NCI-H2081 (cell line): ENCODE measurements around the gene NHSL1.
"Not testable (repeated sequence)": the region's sequence is repeated elsewhere in the genome, so short reads cannot be mapped to it uniquely, and the experiment has no call there.

Experiments used
- DNase-seq, 2 experiments: peaks; one replicate each; lab custom pipeline; 2025; lab: John Stamatoyannopoulos, UW

NHSL1 gene

DNA sequence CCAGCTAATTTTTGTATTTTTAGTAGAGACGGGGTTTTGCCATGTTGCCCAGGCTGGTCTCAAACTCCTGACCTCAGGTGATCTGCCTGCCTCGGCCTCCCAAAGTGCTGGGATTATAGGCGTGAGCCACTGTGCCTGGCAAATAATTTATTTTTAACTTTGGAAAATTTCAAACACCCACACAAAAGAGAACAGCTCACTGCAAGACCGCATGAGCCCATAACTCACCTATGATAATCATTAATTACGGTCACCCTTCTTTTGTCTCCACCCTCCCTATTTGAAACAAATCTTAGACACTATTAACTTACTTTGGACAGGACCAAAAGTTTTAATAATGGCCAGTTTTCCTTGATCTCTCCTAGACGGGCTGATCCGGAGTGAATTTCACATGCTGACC, 74.0 kb downstream of the NHSL1 start:
- not testable (repeated sequence) for DNase-seq

GRCh38 chr6:138424004-138424904, 75.0 kb downstream of the NHSL1 start:
- no peak for DNase-seq

- no peak for DNase-seq
Measured at GRCh38 chr6:138422861-138423260, 76.4 kb downstream of the NHSL1 start.

DNA sequence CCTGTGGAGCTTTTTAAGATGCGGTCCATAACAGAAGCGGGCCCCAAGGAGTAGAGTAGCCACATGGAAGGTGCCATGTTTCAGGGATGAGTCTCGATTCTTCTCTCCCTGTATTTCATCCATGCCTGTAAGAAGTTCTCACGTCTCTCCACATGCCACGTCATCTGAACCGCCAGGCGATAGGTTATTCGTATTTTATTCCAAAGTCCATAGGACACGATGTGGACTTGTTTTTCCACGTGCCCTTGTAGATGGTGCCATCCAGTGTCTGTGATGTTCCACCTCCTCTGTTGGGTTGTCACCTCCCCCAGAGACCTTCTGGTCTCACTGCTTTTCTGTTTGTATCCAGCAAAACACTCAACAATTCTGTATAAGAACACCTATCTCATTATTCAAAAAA, 77.7 kb downstream of the NHSL1 start:
- DNase-seq: no peak

- DNase-seq: no peak
Measured at GRCh38 chr6:138421089-138421488, 78.2 kb downstream of the NHSL1 start.

DNA sequence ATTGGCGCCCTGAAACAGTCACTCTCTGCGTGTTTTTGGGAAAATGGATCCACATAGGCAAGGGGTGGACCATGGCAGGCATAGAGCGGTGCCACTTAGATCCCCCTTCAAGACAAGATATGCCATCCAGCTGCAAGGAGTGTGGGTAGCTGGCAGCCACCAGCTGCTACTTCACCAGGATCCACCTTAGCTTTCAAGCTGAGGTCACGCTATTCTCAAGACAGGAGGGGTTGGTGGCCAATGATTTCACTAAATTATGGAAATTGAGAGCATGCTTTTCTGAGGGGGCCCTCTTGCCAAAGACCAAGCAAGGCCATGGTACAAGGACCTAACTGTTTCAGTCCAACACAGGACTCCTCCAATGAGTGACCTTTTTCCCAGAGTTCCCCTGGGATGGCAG, 78.9 kb downstream of the NHSL1 start:
- no peak for DNase-seq

DNA sequence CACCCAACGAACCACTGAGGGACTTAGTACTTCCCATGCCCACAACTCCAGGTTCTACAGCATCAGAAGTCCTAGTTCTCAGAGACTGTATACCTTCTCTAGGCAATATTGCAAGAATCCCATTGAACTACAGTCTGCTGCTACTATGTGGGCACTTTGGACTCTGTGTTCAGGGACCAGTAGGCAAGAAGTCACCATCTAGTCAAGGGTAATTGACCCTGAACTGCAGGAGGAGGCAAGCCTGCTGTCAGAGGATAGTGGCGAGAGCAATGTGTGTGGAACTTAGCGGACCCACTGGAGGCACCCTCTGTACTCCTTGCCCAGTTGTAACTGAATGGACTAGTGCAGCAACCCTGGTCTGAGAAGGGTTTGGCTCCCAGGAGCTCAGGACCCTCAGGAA, 79.5 kb downstream of the NHSL1 start:
- no peak for DNase-seq

DNA sequence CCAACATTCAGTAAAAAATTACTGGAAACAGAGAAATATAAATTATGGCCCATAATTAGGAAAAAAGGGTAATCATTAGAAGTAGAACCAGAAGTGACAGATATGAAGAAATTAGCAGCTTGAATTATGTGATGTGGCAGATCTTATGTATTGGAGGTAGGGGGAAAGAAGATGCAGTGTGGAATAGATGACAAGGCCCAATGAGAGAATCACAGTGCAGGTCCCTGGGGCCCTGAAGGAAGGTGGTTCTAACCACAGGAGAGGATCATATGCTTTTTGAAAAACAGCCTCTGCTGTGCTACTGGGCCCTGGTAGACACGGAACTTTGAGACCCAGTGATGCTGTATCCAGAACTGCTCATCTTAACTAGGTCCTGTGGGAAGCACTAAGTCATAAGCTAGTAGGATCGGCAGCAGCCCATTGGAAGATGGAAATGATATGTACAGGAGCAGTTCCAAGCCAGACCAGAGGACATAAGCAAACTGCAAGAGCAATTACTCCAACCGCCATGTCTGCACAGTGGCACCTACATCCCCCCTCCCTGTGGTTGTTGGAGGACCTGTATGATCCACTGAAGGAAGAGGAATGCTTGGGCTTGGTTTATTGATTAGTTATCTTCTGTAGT, 81.1 kb downstream of the NHSL1 start:
- no peak for DNase-seq

DNA sequence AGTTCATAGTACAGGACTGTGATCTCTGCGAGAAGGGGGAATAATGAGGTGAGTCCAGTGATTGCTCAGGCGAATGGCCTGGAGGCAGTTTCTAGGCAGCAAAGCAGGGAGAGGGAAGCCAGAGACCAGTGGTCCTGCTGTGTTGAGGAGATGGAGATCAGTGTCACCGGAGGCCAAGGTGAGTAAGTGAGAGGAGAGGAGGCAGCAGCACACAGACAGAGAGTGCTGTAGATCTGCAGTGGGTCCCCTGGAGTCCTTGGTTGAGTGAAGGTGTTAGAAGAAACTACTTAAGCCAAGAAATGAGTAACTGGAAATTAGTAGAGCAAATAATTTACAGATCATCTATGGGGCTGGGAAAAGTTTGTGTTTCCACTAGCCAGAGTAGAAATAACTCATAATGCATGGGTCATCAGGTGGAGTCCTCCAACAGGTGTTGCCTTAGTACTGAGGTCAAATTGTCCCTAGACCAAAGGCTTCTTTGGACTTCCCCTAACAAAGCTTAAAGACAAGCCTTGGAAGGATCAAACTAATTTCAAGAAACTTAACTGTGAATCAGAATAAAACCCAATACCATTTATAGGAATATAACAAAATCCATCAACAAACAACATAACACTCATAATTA, 81.7 kb downstream of the NHSL1 start:
- DNase-seq: no peak

GRCh38 chr6:138416206-138416605, 83.1 kb downstream of the NHSL1 start:
- no peak for DNase-seq

DNA sequence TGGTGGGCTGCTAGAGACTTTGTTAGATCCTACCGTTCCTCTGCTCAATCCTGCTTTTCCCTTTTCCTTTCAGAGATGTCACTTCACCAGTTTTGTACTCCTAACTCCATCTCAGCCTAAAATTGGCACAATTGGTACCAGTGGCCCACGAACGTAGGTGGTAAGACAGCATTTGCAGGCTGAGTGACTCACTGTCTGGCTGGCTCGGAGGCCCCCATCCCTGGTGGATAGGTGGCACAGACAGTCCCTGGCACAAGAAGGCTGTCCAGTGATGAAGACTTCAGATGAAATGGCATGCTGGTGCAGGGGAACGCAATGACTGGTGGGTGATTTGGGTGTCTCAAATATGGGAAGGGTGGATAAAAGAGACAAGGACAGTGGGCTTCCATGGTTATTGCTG, 84.2 kb downstream of the NHSL1 start:
- DNase-seq: no peak

DNA sequence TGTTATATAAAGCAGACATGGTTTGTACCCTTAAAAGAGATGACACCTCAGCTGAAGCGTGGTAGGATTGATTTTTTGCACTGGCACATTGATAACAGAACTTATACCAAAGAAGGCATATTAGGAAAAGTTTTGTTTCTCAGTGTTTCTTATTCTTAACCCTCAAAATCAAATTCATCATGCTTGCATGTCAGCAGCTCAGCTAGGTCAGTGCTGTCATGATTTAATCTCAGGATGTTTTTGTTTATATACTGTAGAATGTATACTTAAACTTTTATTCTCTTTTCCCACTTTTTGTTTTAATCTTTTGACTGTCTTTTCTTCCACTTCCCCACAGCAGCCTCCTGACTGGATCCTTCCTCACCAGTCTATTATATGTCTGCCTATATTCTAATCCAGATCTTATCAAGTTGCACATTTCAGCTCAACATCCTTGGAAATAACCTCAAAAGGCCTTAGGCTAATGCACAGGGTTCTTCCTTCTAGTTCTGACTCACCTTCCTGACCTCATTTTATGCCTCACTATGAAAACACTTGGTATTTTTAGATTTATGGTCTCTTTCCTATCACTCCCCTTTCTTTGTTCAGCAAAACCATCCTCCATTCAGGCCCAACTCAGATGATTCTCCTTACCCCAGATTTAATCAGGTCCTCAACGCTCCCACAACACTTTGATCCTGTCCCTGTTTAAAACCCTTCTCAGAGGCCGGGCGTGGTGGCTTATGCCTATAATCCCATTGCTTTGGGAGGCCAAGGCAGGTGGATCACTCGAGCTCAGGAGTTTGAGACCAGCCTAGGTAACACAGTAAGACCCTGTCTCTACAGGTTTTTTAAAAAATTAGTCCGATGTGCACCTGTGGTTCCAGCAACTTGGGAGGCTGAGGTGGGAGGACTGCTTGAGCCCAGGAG, 88.1 kb downstream of the NHSL1 start:
- no peak for DNase-seq

DNA sequence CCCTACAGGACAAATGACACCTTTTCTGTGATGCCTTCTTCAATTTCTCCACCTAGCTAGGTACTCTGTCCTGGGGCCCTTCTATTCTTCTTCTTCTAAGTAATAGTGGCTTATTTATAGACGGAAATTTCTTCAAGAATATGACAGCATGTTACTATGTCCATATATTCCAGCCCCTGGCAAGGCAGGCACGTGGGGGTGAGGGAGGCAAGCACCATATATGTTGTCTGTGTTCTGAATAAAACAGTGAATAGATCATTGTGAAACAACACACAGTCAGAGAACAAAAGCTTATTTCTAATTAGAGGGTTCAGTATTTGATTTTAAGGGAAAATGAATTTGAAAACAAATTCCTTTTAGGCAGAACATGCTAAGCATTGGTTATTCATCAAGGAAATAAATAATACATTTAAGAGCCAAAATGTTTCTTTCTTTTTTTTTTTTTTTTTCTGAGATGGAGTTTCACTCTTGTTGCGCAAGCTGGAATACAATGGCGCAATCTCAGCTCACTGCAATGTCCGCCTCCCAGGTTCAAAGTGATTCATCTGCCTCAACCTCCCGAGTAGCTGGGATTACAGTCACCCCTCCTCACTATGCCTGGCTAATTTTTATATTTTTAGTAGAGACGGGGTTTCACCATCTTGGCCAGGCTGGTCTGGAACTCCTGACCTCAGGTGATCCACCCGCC, 89.1 kb downstream of the NHSL1 start:
- no peak for DNase-seq

DNA sequence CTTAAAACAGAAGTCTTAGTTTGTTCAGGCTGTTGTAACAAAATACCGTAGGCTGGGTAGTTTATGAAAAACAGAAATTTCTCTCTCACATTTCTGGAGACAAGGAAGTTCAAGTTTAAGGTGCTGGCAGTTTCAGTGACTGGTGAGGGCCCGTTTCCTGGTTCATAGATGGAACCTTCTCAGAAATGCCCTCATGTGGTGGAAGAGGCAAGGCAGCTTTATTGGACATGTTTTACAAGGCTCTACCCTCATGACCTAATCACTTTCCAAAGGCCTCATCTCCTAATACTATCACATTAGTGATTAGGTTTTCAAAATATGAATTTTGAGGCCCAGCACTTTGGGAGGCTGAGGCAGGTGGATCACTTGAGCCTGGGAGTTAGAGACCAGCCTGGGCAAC, 92.9 kb downstream of the NHSL1 start:
- no peak for DNase-seq

GRCh38 chr6:138405816-138406413, 93.4 kb downstream of the NHSL1 start:
- no peak for DNase-seq

GRCh38 chr6:138404666-138405337, 94.5 kb downstream of the NHSL1 start:
- DNase-seq: no peak

DNA sequence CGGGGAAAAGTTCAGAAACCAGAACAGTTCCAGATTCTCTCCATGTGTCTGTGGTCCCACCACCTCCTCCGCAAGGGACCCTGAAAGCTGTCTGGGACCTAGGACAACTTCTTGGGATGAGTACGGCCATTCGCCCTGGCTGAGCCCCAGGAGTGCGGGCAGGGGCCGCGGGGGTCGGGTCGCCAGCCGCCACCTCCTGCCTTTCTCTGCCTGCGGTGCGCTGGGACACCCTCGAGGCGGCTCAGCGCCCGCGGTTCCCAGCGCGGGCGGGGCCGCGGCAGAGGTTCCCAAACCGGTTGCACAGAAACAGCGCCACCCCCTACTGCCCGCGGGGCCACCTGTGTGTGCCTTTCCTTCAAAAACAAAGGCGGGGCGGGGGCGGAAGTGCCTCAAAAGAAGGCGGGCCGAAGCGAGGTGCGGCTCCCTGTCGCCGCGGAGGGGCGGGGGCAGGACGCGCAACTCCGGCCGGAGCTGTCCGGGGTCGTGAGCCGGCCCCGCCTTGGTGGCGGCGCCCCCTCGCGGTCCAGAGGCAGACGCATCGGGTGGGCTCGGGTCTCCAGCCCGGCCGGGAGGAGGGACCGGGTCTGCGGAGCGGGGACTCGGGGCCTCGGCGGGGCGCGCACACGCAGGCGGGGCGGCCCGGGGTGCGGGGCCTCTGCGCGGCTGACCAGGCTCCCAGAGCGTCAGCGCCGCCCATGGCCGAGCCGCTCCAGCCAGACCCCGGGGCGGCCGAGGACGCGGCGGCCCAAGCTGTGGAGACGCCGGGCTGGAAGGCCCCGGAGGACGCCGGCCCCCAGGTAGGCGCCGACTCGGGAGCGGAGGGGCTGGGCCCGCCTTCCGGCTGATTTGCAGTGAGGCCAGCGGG, 95.3 kb downstream of the NHSL1 start, which contains the start of gene HEBP2:
Gene HEBP2 (plus strand): TSS at position 423 of the 865 bp plus-strand sequence. CDS start 273 bp downstream, at position 696.
- DNase-seq: peak; percentile 92 to 93

DNA sequence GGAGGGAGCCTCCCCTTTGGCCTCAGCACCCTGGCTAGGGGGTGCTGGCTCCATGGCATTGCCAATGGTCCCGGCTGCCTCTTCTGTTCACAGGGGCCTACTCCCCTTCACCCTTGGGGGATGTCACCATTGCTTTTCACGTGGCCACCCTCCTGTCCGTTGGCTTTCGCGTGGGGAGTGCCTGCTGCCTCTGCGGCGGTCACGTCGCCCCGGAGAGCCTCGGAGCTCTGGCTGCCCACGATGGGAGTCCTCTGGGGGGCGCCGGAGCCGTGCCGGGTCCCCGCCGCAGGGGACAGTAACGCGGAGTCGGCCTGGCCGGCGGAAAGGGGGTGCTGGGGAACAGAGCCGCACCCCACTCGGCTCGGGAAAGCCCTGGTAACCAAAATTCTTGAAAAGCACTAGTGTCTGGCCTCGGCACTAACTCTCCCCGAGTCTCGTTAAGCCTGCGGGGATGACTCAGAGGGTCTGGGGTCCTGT, 95.9 kb downstream of the NHSL1 start:
- peak in 1 of 2 experiments; percentile 24 for DNase-seq

DNA sequence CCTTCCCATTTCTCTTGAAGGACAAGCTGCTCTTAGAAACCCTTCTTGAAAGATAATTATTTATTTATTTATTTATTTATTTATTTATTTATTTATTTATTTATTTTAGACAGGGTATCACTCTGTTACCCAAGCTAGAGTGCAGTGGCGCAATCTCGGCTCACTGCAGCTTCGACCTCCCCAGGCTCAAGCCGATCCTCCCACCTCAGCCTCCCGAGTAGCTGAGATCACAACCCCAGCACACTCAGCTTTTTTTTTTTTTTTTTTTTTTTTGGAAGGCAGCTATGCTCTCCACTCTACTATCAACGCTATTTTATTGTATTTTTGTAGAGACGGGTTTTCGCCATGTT, 96.5 kb downstream of the NHSL1 start:
- DNase-seq: no peak
